HG03135 (cell line): ENCODE results near the gene SCTR.

ENCODE experiments used
- ATAC-seq: cut with Tn5 transposase; IDR thresholded peaks from one replicate; pipeline ENCODE4 v1.9.1; 2021; ENCODE audit warnings: mild to moderate bottlenecking, moderate library complexity; ENCODE audit not compliant: unreplicated experiment

The SCTR gene

GRCh38 chr2:119431976-119432850 is 92.1 kb downstream of the SCTR start:
- no peak for ATAC-seq

GRCh38 chr2:119431155-119431975 is 92.9 kb downstream of the SCTR start, which contains the start of gene TMEM37:
Gene TMEM37 (plus strand): TSS chr2:119431854. CDS start chr2:119431904, 50 bp downstream.
- ATAC-seq = peak; percentile 68

- no peak for ATAC-seq
These were observed 94.2 kb downstream of the SCTR start for GRCh38 chr2:119430023-119430498.

GRCh38 chr2:119429225-119429981 is 94.9 kb downstream of the SCTR start:
- ATAC-seq = no peak

- ATAC-seq = no peak
These were observed 95.6 kb downstream of the SCTR start for GRCh38 chr2:119428488-119429224.

GRCh38 chr2:119427756-119428155 is 96.5 kb downstream of the SCTR start:
- no peak for ATAC-seq

- ATAC-seq = no peak
These were observed 97.4 kb downstream of the SCTR start for GRCh38 chr2:119426801-119427395.

GRCh38 chr2:119426396-119426675 is 97.9 kb downstream of the SCTR start:
- ATAC-seq = no peak

- no peak for ATAC-seq
These were observed 98.5 kb downstream of the SCTR start for GRCh38 chr2:119425620-119426395.

- no peak for ATAC-seq
These were observed 99.2 kb downstream of the SCTR start for GRCh38 chr2:119425119-119425405.

GRCh38 chr2:119424284-119425118 is 99.8 kb downstream of the SCTR start:
- no peak for ATAC-seq

- no peak for ATAC-seq
These were observed 100.5 kb downstream of the SCTR start for GRCh38 chr2:119423811-119424210.

- ATAC-seq = no peak
These were observed 101.2 kb downstream of the SCTR start for GRCh38 chr2:119423108-119423444.

GRCh38 chr2:119422360-119423107 is 101.7 kb downstream of the SCTR start:
- no peak for ATAC-seq

GRCh38 chr2:119421741-119422140 is 102.5 kb downstream of the SCTR start:
- no peak for ATAC-seq

GRCh38 chr2:119421304-119421703 is 103.0 kb downstream of the SCTR start:
- no peak for ATAC-seq

GRCh38 chr2:119419803-119420508 is 104.3 kb downstream of the SCTR start:
- ATAC-seq = no peak
